SK-N-MC (cell line): Measurements from ENCODE around the gene JUND.

Experiments
- DNase-seq: peaks from one replicate; pipeline ENCODE4 v3.0.0-alpha.2; 2011; ENCODE audit warnings: low read depth, low spot score
- H3K27ac ChIP-seq: fragments of 200-600 bp; sonication (generic); 2 replicates; pipeline ENCODE4 v1.5.1; 2016; ENCODE audit warnings: mixed run types
- H3K36me3 ChIP-seq: fragments of 200-600 bp; sonication (generic); 2 replicates; pipeline ENCODE4 v1.6.1; 2017; ENCODE audit warnings: antibody characterized with exemption, low read length, mixed read lengths; ENCODE audit not compliant: insufficient read depth
- H3K4me3 ChIP-seq: fragments of 200-600 bp; sonication (generic); 2 replicates; pipeline ENCODE4 v1.5.1; 2016
- H3K9ac ChIP-seq: fragments of 200-600 bp; sonication (generic); 2 replicates; pipeline ENCODE4 v1.8.0; 2017; ENCODE audit warnings: mixed run types, mixed read lengths; ENCODE audit not compliant: insufficient read length
- H3K9me3 ChIP-seq: fragments of 200-600 bp; sonication (generic); 2 replicates; pipeline ENCODE4 v1.6.1; 2017; ENCODE audit warnings: low read depth, mild to moderate bottlenecking, antibody characterized with exemption, low read length, moderate library complexity, mixed read lengths
- EZH2 ChIP-seq: fragments of 200-600 bp; sonication (generic); IDR thresholded peaks from one replicate; pipeline ENCODE4 v1.6.1; 2017; ENCODE audit warnings: antibody characterized with exemption
- FOXP2 ChIP-seq: optimal IDR thresholded peaks from 2 replicates; pipeline ENCODE3; 2011; ENCODE audit warnings: mild to moderate bottlenecking, moderate library complexity; ENCODE audit not compliant: insufficient read depth; ENCODE audit errors: extremely low read length, control extremely low read depth
- POLR2AphosphoS5 ChIP-seq: IDR thresholded peaks from 2 replicates; pipeline ENCODE4 v1.6.1; 2012; ENCODE audit warnings: mild to moderate bottlenecking, low read depth, low read length, borderline replicate concordance

Gene JUND

GRCh38 chr19:18230941-18231734 lies 50.3 kb downstream of the JUND start:
- H3K9ac ChIP-seq = no peak overlapping the region
- DNase-seq = no peak
- H3K36me3 ChIP-seq = no peaks in the 10 kb centered on the region
- TF ChIP-seq FOXP2 (no peak), POLR2AphosphoS5 (no peak), EZH2 (no peak)
- no peaks in the 10 kb centered on the region for H3K9me3 ChIP-seq
- H3K4me3 ChIP-seq = no peak overlapping the region
- H3K27ac ChIP-seq = no peak overlapping the region

- TF ChIP-seq EZH2 (no peak), FOXP2 (no peak), POLR2AphosphoS5 (no peak)
- Histone ChIP-seq H3K4me3 (no peak overlapping the region), H3K9me3 (no peaks in the 10 kb centered on the region), H3K27ac (no peak overlapping the region), H3K9ac (no peak overlapping the region), H3K36me3 (no peaks in the 10 kb centered on the region)
- no peak for DNase-seq
Measured at GRCh38 chr19:18229915-18230314, 51.5 kb downstream of the JUND start.
